Lung microvascular endothelial cell (primary cell): ENCODE measurements around the gene GPR39. TPM values are rescaled to one million over a fixed set of nuclear protein-coding genes. Genes with fewer than 3 reads are reported as not detected.

Source experiments
- DNase-seq, 2 donors: peaks; one replicate each; pipeline versions ENCODE4 v3.0.0 to v3.0.0-alpha.2; 2010; ENCODE audit warnings: low read depth in 2 of 2
- total RNA-seq: library from RNA; depleted of rRNA; stranded (reverse); fragments of >200 nt; gene quantifications from 2 replicates; pipeline ENCODE4 v1.2.1, GENCODE V29; 2014

The GPR39 gene
- total RNA-seq, 1 donor from 2014 or later = 0.20 TPM

GRCh38 chr2:132638313-132639040 is 221.9 kb downstream of the GPR39 start:
- DNase-seq = no peak

DNA sequence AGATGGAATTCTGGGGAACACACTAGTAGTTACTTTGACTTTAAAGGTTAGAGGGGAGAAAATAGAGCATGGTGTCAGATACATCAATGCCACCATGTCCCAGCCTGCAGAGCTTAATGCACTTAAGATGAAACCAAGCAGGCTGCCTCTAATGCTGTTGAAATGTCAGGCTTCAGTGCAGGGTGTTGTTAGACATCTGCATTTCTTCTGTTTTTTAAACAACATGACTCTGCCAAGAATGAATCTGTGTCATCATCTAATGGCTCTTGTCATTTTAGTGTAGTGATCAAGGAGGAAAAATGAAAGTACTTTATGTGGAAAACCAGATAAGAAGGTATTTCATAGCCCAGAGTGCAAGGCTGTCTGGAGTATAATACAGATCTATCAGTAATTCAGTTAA is 223.5 kb downstream of the GPR39 start:
- DNase-seq = no peak

GRCh38 chr2:132641819-132642218 is 225.2 kb downstream of the GPR39 start:
- no peak for DNase-seq

GRCh38 chr2:132642415-132642814 is 225.8 kb downstream of the GPR39 start:
- no peak for DNase-seq

GRCh38 chr2:132645176-132645575 is 228.6 kb downstream of the GPR39 start:
- DNase-seq = no peak

GRCh38 chr2:132645722-132646539 is 229.3 kb downstream of the GPR39 start:
- DNase-seq = no peak

- no peak for DNase-seq
Observed at GRCh38 chr2:132646540-132647108, 230.0 kb downstream of the GPR39 start.

GRCh38 chr2:132651115-132652045 is 234.8 kb downstream of the GPR39 start:
- DNase-seq = peak in 1 of 2 donors; percentile 52

DNA sequence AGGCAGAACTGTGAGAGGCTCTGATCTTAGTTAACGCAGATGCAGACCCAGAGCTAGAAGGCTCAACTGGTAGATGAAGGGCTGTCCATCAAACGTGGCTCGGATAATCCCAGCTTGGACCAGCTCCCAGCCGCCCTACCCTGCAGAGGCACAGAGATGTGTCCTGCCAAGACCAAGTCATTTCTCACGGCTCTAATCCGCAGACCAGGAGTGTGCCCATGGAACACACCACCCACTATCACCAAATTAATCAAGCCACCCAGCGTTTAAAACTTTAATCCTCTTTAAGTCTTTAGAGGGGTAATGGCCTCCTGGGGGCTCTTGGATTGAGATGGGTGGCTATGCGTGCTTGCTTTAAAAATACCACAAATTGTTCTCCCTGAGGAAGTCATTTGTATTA is 235.9 kb downstream of the GPR39 start:
- DNase-seq = no peak

DNA sequence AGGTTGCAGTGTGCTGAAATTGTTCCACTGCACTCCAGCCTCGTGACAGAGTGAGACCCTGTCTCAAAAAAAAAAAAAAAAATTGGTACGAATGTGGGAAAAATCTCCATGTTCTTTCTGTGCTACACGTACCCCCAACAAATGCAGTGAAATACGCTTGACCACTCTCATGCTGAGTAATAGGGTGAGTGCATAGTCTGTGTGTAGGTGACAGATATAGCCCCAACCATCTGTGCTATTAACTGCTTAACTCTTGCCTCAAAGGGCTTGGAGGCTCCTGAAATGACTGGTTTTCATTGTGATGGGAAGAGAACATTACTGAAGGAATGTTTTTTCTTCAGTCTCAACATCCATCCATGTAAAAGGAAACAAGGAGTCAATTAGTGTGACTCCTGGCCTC is 237.7 kb downstream of the GPR39 start:
- no peak for DNase-seq

DNA sequence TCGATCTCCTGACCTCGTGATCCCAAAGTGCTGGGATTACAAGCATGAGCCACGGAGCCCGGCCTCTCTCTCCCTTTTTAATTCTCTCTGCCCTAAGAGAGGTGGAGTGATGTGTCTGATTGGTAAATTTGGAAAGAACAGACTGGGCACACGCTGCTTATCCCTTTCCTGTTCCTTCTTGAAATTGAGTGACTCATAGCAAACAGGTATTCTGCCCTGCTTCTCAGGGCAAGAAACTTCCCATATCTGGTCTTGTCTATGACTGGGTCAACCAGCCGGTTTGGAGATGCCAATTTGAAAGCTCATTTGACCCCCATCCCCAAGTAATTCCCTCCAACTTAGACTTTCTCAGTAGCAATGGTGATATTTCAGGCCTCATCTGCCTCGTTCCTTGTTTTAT is 238.4 kb downstream of the GPR39 start:
- no peak for DNase-seq

DNA sequence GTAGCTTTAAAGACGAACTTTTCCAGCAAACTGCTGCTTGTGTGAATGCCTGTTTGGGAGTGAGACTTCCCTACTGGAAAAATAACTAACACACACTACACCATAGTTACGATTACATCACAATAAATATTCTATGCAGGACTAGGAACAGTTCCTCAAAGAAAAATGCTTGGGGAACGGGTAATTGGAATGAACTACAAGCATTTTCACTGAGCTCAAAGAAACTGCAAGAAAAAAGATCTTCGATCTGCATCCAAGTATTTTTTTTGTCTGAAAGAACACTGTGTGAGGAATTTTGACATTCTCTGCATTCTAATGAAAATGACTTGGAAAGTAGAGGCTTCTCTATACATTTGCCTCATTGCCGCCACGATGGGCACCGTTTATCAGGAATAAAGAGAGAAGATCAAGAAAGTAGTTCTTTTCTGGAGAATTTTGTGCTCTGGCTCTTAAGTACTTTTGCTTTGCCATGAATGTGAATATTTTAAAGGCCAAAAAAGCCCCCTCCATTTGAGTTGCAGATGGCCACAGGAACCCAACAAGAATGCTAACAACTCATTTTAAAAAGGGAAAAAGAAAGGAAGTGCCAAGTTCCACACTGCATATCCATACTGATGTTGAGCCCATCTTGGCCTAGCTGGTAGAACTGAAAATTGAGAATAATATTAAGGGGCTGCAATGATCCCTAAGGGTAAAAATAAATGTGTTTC is 239.8 kb downstream of the GPR39 start:
- DNase-seq = no peak

- DNase-seq = no peak
Observed at GRCh38 chr2:132659331-132659730, 242.7 kb downstream of the GPR39 start.

- DNase-seq = no peak
Observed at GRCh38 chr2:132662732-132663131, 246.1 kb downstream of the GPR39 start.

GRCh38 chr2:132664096-132664495 is 247.5 kb downstream of the GPR39 start:
- DNase-seq = no peak

GRCh38 chr2:132665401-132666140 is 249.0 kb downstream of the GPR39 start:
- no peak for DNase-seq

DNA sequence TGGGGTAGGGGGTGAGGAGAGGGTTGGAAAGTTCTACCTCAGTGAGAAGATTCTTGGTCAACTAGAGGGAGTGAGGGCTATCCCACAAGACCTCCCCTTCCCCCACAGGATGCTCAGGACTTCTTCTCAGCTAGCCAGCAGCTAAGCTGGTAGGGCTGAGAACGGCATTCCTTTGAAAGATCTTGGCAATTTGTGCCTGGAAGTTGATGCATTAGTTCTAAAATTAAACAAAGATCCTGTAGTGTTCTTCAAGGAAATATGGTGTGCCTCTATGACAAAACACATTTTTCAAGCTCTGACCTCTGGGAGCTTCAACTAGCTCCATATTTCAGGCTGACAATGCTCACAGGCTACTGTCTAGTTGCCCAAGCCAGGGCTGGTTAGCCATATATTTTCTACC is 251.1 kb downstream of the GPR39 start:
- DNase-seq = no peak

- no peak for DNase-seq
Observed at GRCh38 chr2:132668189-132668823, 251.7 kb downstream of the GPR39 start.
